ENCODE results near the gene OR4F6.
"Not testable (repeated sequence)": the region's sequence is repeated elsewhere in the genome, so short reads cannot be mapped to it uniquely, and the experiment has no call there.

OR4F6 gene, protein sequence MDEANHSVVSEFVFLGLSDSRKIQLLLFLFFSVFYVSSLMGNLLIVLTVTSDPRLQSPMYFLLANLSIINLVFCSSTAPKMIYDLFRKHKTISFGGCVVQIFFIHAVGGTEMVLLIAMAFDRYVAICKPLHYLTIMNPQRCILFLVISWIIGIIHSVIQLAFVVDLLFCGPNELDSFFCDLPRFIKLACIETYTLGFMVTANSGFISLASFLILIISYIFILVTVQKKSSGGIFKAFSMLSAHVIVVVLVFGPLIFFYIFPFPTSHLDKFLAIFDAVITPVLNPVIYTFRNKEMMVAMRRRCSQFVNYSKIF

DNA sequence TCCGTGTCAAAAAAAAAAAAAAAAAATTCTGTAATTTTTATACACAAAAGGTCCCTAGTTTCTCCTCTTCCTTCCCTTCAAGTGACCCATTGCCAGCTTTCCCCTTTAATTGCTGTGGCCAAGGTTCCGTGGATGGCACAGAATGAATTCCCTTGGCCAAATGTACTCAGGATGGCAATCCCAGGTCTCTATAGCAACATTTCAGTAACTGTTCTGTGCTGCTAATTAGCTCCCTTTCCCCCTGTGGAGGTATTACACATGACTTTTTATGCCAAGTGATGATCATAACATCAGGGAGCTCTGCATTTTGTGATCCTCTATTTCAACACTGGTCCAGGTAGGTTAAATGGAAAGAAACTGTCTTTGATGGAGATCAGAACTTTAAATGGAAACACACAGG lies at the start of gene OR4F6:
TSS of gene OR4F6 (plus strand) at position 301 of the 400 bp plus-strand sequence. CDS start 2,211 bp downstream, outside the sequence.
- in situ Hi-C loops (cut with MboI; ENCODE audit: low sequenced_read_pairs): no loop called here

DNA sequence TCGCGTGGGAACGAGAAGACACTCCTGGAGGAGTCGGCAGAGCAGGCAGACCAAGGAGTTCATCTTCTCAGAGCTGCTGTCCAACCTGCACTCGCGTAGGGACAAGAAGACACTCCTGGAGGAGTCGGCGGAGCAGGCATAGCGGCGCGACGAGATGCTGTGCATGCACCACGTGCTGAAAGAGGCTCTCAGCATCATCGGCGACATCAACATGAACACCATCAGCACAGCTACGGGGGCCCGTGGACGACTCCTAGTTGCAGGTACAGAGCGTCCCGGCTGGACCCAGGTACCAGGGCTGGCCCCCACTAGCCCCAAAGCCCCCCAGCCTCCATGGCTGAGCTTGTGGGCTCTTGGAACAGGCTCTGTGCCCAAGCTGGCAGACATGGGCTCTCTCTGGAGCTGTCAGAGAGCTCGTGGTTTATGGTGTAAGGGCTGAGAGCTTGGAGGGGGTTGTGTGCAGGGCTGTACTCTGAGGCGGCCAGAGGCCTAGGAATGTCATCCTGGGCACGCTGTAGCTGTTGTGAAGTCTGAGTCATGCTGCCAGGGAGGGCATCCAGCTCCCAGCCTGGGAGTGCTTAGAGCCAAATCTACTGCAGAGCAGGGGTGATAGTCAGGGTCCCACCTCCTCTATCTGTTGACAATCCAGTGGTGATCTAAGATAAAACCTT lies 38.5 kb upstream of the OR4F6 start:
- in situ Hi-C loops (cut with MboI; ENCODE audit: low sequenced_read_pairs): not testable (repeated sequence)

DNA sequence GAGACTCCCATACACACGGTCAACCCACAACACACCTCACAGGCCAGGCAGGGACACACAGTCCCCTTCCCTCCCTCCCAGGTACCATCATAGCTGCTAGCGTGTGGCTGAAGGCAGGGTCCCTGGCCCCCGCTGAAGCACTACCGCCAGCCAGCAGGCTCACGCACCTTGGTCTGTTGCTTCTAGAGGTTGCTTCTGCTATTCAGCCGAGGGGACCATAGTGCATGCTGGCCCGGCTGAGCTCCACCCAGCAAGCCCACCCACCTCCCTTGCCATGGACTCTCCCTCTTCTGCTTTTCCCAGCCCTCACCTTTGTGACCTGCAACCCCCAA lies 38.0 kb upstream of the OR4F6 start:
- in situ Hi-C loops (cut with MboI; ENCODE audit: low sequenced_read_pairs): not testable (repeated sequence)

DNA sequence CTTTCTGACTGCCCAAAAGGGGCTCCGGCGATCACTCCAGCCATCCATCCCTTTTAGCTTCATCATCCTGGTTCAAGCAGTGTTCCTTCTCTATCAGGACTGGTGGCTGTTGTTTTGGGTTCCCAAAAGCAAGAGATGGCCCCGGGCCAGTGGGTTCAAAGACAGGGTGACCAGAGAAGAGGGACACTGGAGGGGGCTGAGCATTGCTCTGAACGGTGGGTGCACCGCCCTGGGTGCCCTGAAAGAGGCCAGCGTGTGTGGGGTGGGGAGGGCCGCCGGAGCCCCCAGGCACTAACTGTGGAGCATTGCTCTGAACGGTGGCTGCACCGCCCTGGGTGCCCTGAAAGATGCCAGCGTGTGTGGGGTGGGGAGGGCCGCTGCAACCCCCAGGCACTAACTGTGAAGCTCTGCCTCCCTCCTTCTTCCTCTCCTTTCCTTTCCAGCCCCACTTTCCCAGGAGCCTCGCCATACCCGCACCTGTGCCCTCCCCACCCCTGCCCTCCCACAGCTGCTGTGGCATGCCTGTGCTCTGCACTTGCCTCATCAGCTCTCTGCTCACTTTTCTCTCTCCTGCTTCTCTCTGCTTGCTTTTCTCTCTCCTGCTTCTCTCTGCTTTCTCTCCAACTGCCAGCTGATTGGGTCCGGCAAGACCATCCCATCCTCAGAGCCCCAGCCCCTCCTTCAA lies 37.4 kb upstream of the OR4F6 start:
- in situ Hi-C loops (cut with MboI; ENCODE audit: low sequenced_read_pairs): no loop called here

DNA sequence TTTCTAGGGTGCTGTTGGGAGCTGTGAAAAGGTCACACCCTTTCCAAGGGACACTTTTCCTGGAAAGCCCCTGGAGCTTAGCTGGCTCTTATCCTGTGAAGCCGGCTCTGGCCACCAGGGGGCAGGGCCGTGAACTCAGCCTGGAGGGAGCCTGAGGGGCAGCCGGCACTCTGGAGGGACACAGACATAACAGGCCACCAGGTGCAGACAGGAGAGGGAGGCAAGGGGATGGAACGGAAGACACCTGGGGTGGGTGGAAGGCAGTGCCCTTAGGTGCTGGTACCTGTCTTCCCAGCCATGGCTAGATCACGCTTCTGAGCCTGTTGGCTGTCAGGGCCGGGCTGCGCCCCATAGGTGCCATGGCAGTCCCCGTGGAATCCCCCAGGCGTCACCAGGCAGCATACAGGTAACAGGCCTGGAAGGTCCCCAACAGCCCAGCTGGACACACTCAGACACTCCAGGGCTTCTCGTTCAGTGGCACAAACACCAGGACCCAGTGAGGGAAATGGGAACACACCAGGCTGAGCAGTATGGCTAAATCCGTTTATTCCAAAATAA lies 36.1 kb upstream of the OR4F6 start:
- in situ Hi-C loops (cut with MboI; ENCODE audit: low sequenced_read_pairs): not testable (repeated sequence)

DNA sequence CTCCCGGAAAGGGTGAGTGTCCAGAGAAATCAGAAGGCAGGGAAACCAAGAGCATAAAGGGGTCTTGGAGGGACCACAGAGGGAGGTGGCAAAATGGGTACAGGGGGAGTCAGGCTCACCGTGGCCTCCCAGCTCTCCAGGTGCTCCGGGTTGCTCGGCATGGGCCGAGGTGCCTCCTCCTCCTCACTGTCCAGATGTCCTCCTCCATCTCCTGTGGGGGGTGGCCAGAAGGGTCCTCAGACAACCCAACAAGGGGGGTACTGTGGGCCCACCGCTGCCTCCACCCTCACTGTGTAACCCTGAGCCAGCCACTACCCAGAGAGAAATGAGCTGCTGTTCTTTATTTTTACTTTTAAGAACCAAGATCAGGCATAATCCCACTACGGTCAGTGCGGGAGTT lies 30.4 kb upstream of the OR4F6 start:
- in situ Hi-C loops (cut with MboI; ENCODE audit: low sequenced_read_pairs): no loop called here

DNA sequence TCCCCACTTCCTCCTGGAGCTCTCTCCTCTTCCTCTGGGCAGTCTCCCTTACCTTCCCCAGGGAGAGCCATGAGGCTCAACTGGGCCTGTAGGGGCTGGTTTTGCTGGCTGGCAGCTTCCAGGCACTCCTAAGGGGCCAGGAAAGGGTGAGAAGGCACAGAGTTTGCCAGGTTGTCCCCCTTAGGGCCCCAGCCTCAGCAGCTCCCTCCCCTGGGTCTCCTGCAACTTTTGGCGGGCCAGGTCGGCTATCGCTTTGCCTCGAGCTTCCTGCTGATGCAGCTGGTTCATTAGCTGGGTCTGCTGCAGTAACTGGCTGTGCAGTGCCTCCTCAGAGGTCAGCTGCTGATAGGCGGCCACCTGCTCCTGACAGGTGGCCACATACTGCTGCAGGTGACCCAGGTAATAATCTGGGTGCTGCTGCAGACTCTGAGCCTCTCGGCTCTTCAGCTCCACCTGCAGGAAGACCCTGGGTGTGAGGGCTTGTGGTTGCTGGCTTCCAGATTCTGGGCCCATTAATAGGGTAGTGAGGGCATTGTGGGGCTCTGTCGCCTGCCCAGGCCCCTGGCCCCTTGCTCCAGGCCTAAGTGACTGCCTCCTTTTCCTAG lies 29.7 kb upstream of the OR4F6 start:
- in situ Hi-C loops (cut with MboI; ENCODE audit: low sequenced_read_pairs): no loop called here

DNA sequence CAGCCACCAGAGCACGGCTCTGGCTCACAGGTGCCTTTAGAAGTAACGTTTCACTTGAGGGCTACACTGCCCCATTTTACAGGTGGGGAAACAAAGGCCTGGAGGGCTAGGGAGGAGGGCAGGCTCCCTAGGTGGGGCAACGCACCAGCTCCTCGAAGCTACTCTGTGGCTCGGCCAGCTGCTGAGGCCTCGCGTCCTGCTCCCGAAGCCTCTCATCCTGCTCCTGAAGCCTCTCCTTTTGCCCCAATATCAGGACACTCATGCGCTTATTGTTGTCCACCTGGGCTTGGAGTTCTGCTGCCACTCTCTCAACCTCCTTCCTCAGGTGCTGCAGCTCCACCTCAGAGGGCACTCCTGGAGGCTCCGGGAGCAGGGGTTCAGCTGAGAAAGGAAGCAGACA lies 28.2 kb upstream of the OR4F6 start:
- in situ Hi-C loops (cut with MboI; ENCODE audit: low sequenced_read_pairs): no loop called here

DNA sequence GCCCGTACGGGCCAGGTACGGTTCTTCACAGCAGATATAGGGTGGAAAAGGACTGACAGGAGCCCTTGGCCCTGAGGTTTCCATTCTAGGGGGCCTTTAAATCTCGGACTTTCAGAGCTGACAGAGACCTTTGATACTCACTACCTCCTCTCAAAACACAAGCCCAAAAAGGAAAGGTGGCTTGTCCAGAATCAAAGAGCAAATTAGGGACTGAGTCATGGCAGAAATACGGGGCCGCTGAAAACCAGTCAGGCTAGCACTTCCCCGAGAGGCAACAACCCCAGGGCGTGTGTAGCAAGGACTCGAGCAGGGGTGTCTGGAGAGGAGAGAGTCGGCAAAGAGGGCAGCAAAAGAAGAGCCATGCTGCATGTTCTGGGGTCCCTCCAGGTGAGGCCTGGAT lies 24.7 kb upstream of the OR4F6 start:
- in situ Hi-C loops (cut with MboI; ENCODE audit: low sequenced_read_pairs): not testable (repeated sequence)

DNA sequence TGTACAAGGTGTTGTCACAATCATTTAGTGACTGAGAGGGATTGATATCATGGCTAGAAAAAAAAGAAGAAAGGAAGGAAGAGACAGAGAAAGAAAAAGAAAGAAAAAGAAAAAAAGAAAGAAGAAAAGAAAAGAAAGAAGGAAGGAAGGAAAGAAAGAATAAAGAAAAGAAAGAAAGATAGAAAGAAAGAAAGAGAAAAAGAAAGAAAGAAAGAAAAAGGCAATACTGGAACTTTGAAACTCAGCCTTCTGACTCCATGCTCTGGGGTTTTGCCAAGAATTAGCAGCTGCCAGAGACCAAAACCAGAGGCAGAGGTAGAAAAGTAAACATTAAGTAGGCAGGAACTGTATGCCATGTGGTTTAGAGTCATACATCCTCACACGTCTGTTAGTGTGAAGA lies 23.1 kb upstream of the OR4F6 start:
- in situ Hi-C loops (cut with MboI; ENCODE audit: low sequenced_read_pairs): not testable (repeated sequence)

DNA sequence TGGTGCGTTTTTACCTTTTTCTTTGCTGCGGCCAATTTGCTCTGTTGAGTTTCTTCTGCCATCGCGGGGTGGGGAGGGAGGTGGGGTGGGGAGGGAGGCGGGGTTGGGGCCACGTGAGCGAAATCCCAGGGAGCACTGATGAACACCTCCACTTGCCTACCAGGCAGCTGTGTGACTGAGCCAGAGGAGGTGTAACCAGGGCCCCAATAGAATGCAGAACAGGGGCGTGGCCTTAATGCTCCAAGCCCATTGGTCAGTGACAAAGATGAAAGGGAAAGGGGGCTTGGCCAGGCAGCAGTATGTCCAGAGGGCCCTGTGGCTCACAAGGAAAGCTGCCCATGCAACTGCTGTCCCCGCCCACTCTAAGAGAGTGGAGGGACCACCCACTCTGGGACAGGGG lies 21.4 kb upstream of the OR4F6 start:
- in situ Hi-C loops (cut with MboI; ENCODE audit: low sequenced_read_pairs): no loop called here

DNA sequence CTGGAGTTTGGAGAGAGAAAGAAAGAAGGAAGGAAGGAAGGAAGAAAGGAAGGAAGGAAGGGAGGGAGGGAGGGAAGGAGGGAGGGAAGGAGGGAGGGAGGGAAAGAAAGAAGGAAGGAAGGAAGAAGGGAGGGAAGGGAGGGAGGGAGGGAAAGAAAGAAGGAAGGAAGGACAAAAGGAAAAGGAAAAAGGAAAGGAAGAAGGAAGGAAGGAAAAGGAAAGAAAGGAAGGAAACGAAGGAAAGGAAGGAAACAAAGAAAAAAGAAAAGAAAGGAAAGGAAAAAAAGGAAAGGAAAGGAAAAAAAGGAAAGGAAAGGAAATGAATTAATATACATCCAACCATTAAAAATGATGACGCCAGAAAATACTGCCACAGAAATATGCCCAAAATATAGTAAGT lies 18.7 kb upstream of the OR4F6 start:
- in situ Hi-C loops (cut with MboI; ENCODE audit: low sequenced_read_pairs): no loop called here

DNA sequence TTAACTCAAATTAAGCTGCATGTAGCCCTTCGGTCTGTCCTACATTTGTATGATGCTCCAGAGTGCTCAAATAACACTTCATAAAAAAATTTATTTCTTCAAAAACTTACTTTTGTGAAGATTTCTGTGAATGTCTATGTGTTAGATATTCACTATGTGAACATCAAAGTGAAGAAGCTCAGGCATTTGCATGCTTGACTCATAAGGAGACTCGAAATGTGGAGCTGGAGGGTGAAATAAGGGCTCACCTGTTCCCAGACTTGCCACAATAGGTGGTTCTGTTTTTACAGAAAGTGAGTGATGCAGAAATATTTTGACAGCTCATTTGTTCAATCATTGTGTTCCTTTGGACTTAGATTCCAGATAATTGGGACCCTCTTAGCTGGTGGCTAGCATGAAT lies 16.9 kb upstream of the OR4F6 start:
- in situ Hi-C loops (cut with MboI; ENCODE audit: low sequenced_read_pairs): not testable (repeated sequence)

DNA sequence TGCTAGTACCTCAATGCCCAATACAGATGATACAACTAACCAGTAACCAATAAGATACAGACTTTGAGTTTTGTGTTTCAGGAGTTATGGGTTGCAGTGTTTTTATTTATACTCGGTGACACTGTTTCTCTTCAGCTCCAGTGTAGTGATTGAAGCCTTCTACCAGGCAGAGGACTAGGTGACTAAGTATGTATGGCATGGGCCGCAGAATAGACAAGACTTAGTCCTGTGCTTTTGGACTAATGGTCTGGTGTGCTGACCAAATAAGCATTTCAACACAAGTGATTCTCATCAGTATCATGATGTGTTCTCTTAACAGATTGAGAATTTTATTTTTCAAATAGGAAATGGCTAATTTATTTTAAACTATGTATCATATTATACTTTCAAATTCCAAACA lies 15.3 kb upstream of the OR4F6 start:
- in situ Hi-C loops (cut with MboI; ENCODE audit: low sequenced_read_pairs): not testable (repeated sequence)

DNA sequence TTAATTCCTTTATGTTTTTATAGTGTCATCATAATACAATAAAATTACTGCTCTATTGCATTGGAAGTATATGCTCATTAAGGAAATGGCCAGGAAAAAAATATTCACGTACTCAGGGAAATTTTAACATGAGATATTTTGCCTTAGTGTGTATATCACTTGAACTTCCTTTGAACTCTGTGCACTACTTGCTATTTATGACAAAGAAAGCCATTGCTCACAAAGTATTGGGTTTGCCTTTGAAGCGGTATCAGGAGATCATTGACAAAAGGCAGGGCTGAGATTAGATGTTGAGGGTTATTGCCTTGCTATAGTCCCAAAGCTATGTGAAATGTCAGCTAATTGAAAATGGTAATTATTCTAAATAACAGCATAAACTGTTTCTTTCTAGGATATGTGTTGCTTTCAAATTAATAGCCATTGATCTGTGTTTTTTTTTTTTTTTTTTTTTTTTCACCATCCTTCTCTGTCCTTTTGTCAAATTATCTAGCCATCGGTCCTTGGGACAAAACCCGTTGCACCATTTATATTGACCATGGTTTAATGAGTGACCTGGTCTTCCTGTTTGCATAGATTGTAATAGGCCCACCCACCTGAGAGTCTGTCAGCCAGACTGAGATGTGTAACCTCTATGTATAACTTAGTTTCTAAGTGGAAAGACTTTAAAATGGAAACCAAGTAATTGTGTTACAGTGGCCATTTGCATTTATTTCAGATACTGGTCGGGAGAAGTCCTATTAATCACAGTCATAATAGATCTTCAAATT lies 14.6 kb upstream of the OR4F6 start:
- in situ Hi-C loops (cut with MboI; ENCODE audit: low sequenced_read_pairs): not testable (repeated sequence)

DNA sequence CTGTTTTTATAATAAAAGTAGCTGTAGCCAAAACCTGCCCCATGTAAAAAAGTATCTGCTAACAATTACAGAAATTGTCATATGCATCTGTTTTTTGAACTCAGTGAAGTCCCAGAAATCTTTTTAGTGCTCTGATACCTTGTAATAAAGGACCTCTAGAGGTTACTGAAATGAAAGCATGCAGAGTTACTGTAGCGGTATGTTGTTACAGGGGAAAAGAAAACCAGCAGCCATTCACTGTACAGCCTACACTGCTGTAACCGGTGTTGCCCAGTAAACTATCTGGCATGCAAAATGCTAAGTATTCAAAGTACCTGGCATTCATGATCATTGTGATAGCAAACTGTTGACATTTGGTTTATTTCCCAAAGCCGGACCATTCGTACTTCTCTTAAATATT lies 12.6 kb upstream of the OR4F6 start:
- in situ Hi-C loops (cut with MboI; ENCODE audit: low sequenced_read_pairs): not testable (repeated sequence)

DNA sequence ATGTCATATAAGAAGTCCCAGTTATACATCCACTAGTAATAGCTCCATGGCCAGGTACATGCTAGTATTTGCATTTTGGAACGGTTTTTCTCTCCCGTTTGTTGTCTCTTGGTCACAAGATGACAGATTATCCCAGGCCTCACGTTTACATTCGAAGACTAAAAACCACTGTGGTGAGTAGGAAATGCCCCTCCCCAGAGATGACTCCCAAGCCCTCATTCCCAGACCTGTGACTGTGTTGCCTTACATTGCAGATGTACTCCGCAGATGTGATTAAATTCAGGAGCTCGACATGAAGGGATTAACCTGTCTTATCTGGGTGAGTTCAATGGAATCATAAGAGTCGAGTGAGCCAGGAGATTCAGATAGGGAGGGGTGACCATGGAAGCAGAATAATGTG lies 9.3 kb upstream of the OR4F6 start:
- in situ Hi-C loops (cut with MboI; ENCODE audit: low sequenced_read_pairs): not testable (repeated sequence)

DNA sequence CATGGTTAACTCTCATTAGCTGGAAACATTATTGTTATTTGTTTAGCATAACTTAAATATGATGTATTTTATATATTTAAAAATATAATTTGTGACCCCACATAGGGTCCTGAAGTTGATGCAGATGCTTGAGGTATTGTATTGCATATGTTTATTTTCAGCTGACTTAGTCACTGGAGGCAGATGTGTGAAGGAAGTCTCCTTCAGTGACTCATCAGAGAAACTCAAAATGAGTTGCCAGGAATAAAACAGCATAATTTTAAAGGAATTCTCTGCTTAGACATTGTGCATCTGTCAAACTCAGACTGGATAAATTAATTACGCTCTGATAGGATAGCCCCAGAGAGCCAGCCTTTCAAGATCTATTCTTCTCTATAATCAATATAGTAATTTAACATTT lies 7.9 kb upstream of the OR4F6 start:
- in situ Hi-C loops (cut with MboI; ENCODE audit: low sequenced_read_pairs): no loop called here

DNA sequence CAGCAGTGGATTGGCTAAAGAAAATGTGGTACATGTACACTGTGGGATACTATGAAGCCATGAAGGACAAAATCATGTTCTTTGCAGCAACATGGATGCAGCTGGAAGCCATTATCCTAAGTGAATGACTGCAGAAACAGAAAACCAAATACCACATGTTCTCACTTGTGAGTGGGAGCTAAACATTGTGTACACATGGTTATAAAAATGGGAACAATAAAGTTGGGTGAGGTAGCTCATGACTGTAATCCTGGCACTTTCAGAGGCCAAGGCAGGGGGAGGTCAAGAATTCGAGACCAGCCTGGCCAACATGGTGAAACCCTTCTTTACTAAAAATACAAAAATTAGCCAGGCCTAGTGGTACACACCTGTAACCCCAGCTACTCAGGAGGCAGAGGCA lies 3.6 kb upstream of the OR4F6 start:
- in situ Hi-C loops (cut with MboI; ENCODE audit: low sequenced_read_pairs): no loop called here

DNA sequence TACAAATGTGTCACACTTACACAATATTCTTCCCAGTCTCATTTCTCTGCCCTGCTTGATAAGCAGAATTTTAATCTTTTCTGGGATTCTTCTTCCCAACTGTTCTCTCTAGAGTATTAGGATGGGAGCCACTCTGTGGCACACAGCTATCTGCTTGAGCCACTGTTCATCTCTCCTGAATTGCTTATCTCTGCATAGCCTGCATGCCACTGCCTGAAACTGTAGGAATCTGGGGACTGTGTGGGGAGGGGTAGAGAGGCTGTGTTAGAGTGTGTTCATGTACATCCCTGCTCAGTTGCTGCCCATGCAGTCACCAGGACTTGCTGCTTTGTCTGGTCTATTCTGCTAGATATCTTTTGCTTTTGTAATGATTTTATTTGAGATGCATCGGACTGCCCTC lies 2.3 kb upstream of the OR4F6 start:
- in situ Hi-C loops (cut with MboI; ENCODE audit: low sequenced_read_pairs): no loop called here

DNA sequence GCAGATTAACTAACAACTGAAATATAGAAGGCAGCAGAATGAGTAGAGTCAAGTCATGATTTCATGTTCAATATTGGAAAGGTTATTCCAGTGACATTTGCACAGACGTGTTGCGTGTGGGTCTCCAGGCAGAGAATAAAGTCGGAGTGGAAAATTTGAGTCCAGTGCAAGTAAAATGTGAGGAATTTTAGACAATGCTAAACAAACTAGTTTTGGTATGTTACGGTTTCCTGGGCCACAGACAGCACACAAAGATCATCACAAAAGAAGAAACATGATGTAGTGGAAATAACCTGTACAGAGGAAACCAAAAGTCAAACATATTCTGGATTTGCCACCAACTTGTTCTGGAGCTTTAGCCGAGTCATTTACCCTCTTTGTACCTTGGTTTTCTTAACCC lies 367 bp downstream of the OR4F6 start:
- in situ Hi-C loops (cut with MboI; ENCODE audit: low sequenced_read_pairs): no loop called here

Measured in HL-60/S4 treated with retinoic acid at 250 ng/mL for 4 days and 3 days (cell line).